Neuronal stem cell (in vitro differentiated cells): ENCODE measurements around the gene PIGU.
"Not testable (repeated sequence)": the region's sequence is repeated elsewhere in the genome, so short reads cannot be mapped to it uniquely, and the experiment has no call there.

Source experiments
- DNase-seq: peaks from one replicate; pipeline ENCODE4 v3.0.0-alpha.2; 2013; ENCODE audit warnings: low spot score
- H2AFZ ChIP-seq: one replicate; pipeline ENCODE4 v1.6.1; 2013; ENCODE audit warnings: mild to moderate bottlenecking, low read length, inconsistent platforms
- H2AK5ac ChIP-seq: 2 replicates; pipeline ENCODE4 v1.6.1; 2013; ENCODE audit warnings: low read depth, mild to moderate bottlenecking, inconsistent platforms, low read length, moderate library complexity, mixed read lengths
- H2BK120ac ChIP-seq: 2 replicates; pipeline ENCODE4 v1.6.1; 2013; ENCODE audit warnings: low read depth, mild to moderate bottlenecking, inconsistent platforms, low read length, moderate library complexity, mixed read lengths
- H2BK12ac ChIP-seq: one replicate; pipeline ENCODE4 v1.6.1; 2013; ENCODE audit warnings: low read length, inconsistent platforms
- H2BK15ac ChIP-seq: 2 replicates; pipeline ENCODE4 v1.6.1; 2013; ENCODE audit warnings: mild to moderate bottlenecking, low read length, inconsistent platforms, mixed read lengths
- H2BK5ac ChIP-seq: one replicate; pipeline ENCODE4 v1.6.1; 2013; ENCODE audit warnings: inconsistent platforms, mild to moderate bottlenecking, low read length, moderate library complexity
- H3K14ac ChIP-seq: one replicate; pipeline ENCODE4 v1.6.1; 2013; ENCODE audit warnings: low read length, inconsistent platforms
- H3K18ac ChIP-seq: 2 replicates; pipeline ENCODE4 v1.6.1; 2013; ENCODE audit warnings: low read length, inconsistent platforms
- H3K23ac ChIP-seq: 2 replicates; pipeline ENCODE4 v1.6.1; 2013; ENCODE audit warnings: low read depth, mild to moderate bottlenecking, mixed read lengths, low read length, inconsistent platforms; ENCODE audit not compliant: poor library complexity
- H3K27ac ChIP-seq: replicated peaks from 3 replicates; pipeline ENCODE4 v1.5.1; 2013; ENCODE audit warnings: low read length, inconsistent platforms
- H3K27me3 ChIP-seq, 3 experiments: 2 replicates each; pipeline ENCODE4 v1.6.1; 2013; ENCODE audit warnings: low read length in 3 of 3, mild to moderate bottlenecking in 2 of 3, inconsistent platforms in 1 of 3, low read depth in 1 of 3, mixed read lengths in 1 of 3, moderate library complexity in 1 of 3; ENCODE audit not compliant: control insufficient read depth in 3 of 3, insufficient read depth in 3 of 3
- H3K36me3 ChIP-seq, 2 donors: replicated peaks in 1 of 2; 2 replicates each; pipeline ENCODE4 v1.6.1; 2013; ENCODE audit warnings: low read length in 2 of 2; ENCODE audit not compliant: control insufficient read depth in 2 of 2, insufficient read depth in 2 of 2
- H3K4ac ChIP-seq: 2 replicates; pipeline ENCODE4 v1.6.1; 2013; ENCODE audit warnings: inconsistent platforms, mild to moderate bottlenecking, low read length, moderate library complexity
- H3K4me1 ChIP-seq, 2 donors: 1 replicate in 1 of 2; 2 replicates in 1 of 2; pipeline ENCODE4 v1.6.1; 2013; ENCODE audit warnings: low read length in 2 of 2, low read depth in 1 of 2; ENCODE audit not compliant: control insufficient read depth in 2 of 2, insufficient read depth in 1 of 2
- H3K4me2 ChIP-seq: one replicate; pipeline ENCODE4 v1.6.1; 2013; ENCODE audit warnings: mild to moderate bottlenecking, low read length, inconsistent platforms; ENCODE audit not compliant: insufficient read depth, poor library complexity, severe bottlenecking
- H3K4me3 ChIP-seq, 2 donors: 2 replicates each; pipeline ENCODE4 v1.5.1; 2013; ENCODE audit warnings: low read length in 2 of 2, mild to moderate bottlenecking in 2 of 2, inconsistent platforms in 1 of 2, moderate library complexity in 1 of 2
- H3K79me1 ChIP-seq: one replicate; pipeline ENCODE4 v1.6.1; 2013; ENCODE audit warnings: low read depth, mild to moderate bottlenecking, inconsistent platforms, low read length, moderate library complexity
- H3K9ac ChIP-seq: one replicate; pipeline ENCODE4 v1.6.1; 2013; ENCODE audit warnings: mild to moderate bottlenecking, low read depth, low read length, inconsistent platforms; ENCODE audit not compliant: poor library complexity
- H3K9me3 ChIP-seq, 2 donors: replicated peaks in 1 of 2; 2 replicates each; pipeline versions ENCODE3 to v1.6.1; 2013; ENCODE audit warnings: low read length in 2 of 2, mild to moderate bottlenecking in 2 of 2, inconsistent platforms in 1 of 2, low read depth in 1 of 2, mixed read lengths in 1 of 2, moderate library complexity in 1 of 2; ENCODE audit not compliant: control insufficient read depth in 2 of 2, insufficient read depth in 1 of 2
- H4K8ac ChIP-seq: one replicate; pipeline ENCODE4 v1.6.1; 2013; ENCODE audit warnings: low read depth, mild to moderate bottlenecking, inconsistent platforms, low read length, moderate library complexity
- H4K91ac ChIP-seq: one replicate; pipeline ENCODE4 v1.6.1; 2013; ENCODE audit warnings: low read length, low read depth, mild to moderate bottlenecking, inconsistent platforms; ENCODE audit not compliant: poor library complexity
- WGBS, 2 donors: extraction: QIAGEN DNeasy Blood & Tissue Kit; methylation state at CpG; one replicate each; pipeline ENCODE4 v1.1.7; 2013; ENCODE audit warnings: missing lambda C conversion rate in 2 of 2, mixed read lengths in 1 of 2; ENCODE audit not compliant: insufficient read length in 2 of 2, insufficient replicate concordance in 1 of 2; ENCODE audit errors: extremely low coverage in 2 of 2; 5-methylcytosine and 5-hydroxymethylcytosine counted together

PIGU gene

DNA sequence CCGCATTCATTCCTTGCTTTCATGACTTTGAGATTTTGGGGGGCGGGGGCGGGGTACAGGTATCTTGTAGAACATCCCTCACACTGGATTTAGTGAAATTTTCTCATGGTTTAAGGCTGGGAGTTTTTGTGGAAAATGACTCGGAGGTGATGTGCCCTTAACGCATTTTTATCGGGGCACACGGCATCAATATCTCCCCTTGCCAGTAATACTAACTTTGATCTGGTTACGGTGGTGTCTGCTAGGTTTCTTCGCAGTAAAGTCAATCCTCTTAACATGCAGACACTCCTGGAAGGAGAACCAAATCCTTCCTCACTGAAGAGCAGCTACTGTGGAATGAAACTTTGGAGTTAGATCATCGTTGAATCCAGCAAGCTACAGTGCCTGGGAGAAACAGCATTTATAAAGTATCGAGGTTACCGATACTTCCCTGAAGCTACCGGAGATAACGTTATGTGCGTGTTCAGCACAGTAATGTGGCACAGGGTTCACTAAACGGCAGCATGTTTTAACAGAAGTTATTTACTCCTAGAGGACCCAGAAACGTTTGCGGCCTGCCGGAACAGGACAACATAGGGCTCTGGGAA is 161.9 kb downstream of the PIGU start:
- H3K36me3 ChIP-seq, result peaks cover 0 to 52% of the 10 kb centered on the region in 2 donors
- no peak overlapping the region for H2BK120ac ChIP-seq
- H3K4me2 ChIP-seq, result peak overlapping the region; percentile 72
- no peak overlapping the region for H2BK15ac ChIP-seq
- peak overlapping the region; percentile 98 for H2AFZ ChIP-seq
- WGBS, 2 donors, result no CpG with 5 or more reads among the region's 19 CpGs
- no peak overlapping the region for H4K8ac ChIP-seq
- peaks cover 0 to 2% of the 10 kb centered on the region in 2 donors for H3K4me1 ChIP-seq
- no peak overlapping the region for H3K4ac ChIP-seq
- no peaks in the 10 kb centered on the region for H3K9me3 ChIP-seq
- H4K91ac ChIP-seq, result no peak overlapping the region
- peaks cover 3% of the 10 kb centered on the region for H3K79me1 ChIP-seq
- DNase-seq, result no peak
- no peak overlapping the region for H2BK12ac ChIP-seq
- H2BK5ac ChIP-seq, result no peak overlapping the region
- H2AK5ac ChIP-seq, result no peak overlapping the region
- H3K27ac ChIP-seq, result peak overlapping the region; percentile 17
- no peak overlapping the region for H3K23ac ChIP-seq
- no peak overlapping the region for H3K14ac ChIP-seq
- H3K4me3 ChIP-seq, result peak overlapping the region; percentile 78 to 81
- no peaks in the 10 kb centered on the region for H3K27me3 ChIP-seq
- H3K9ac ChIP-seq, result no peak overlapping the region
- no peak overlapping the region for H3K18ac ChIP-seq

GRCh38 chr20:34514034-34514433 is 162.9 kb downstream of the PIGU start:
- H3K27me3 ChIP-seq, H3K4me3 ChIP-seq, H3K4ac ChIP-seq, H3K4me1 ChIP-seq, H2BK120ac ChIP-seq, H4K91ac ChIP-seq, H3K9ac ChIP-seq, H3K18ac ChIP-seq, H2BK15ac ChIP-seq, H2AFZ ChIP-seq, DNase-seq, H3K27ac ChIP-seq, H2BK5ac ChIP-seq, H2AK5ac ChIP-seq, H3K23ac ChIP-seq, H4K8ac ChIP-seq, H3K14ac ChIP-seq, H3K79me1 ChIP-seq, H3K9me3 ChIP-seq, H2BK12ac ChIP-seq, H3K4me2 ChIP-seq: not testable (repeated sequence)
- WGBS, 2 donors, result no CpG with 5 or more reads among the region's 17 CpGs
- H3K36me3 ChIP-seq, result peaks cover 2 to 52% of the 10 kb centered on the region in 2 donors

GRCh38 chr20:34512955-34513419 is 163.9 kb downstream of the PIGU start:
- Histone ChIP-seq H3K4me2 (no peak overlapping the region), H3K36me3 (peaks cover 4 to 54% of the 10 kb centered on the region in 2 donors), H2BK5ac (no peak overlapping the region), H3K14ac (no peak overlapping the region), H3K4me1 (peaks cover 0 to 2% of the 10 kb centered on the region in 2 donors), H4K91ac (no peak overlapping the region), H2BK12ac (no peak overlapping the region), H3K9ac (no peak overlapping the region), H3K4ac (no peak overlapping the region), H3K18ac (no peak overlapping the region), H3K79me1 (peaks cover 3% of the 10 kb centered on the region), H4K8ac (no peak overlapping the region), H3K4me3 (no peak overlapping the region), H3K27me3 (no peaks in the 10 kb centered on the region), H2AFZ (no peak overlapping the region), H3K9me3 (no peaks in the 10 kb centered on the region), H2BK15ac (no peak overlapping the region), H2BK120ac (no peak overlapping the region), H2AK5ac (no peak overlapping the region), H3K27ac (no peak overlapping the region), H3K23ac (no peak overlapping the region)
- DNase-seq, result no peak

- Histone ChIP-seq H3K4me2 (no peak overlapping the region), H3K79me1 (peaks cover 2% of the 10 kb centered on the region), H2BK12ac (no peak overlapping the region), H2BK120ac (no peak overlapping the region), H3K27me3 (no peaks in the 10 kb centered on the region), H4K91ac (no peak overlapping the region), H3K4ac (no peak overlapping the region), H3K9me3 (no peaks in the 10 kb centered on the region), H2AFZ (no peak overlapping the region), H2BK5ac (no peak overlapping the region), H2AK5ac (no peak overlapping the region), H3K27ac (no peak overlapping the region), H3K4me3 (no peak overlapping the region), H3K23ac (no peak overlapping the region), H3K36me3 (peaks cover 6 to 57% of the 10 kb centered on the region in 2 donors), H2BK15ac (no peak overlapping the region), H4K8ac (no peak overlapping the region), H3K9ac (no peak overlapping the region), H3K4me1 (peaks cover 0 to 2% of the 10 kb centered on the region in 2 donors), H3K14ac (no peak overlapping the region), H3K18ac (no peak overlapping the region)
- no CpG with 5 or more reads among the region's 4 CpGs for WGBS, 2 donors
- no peak for DNase-seq
Measured at GRCh38 chr20:34512266-34512954, 164.5 kb downstream of the PIGU start.
